Nucleus accumbens (tissue), 56 donors: ENCODE results near the gene NLGN1.

Source experiments
- DNase-seq, 56 donors: peaks; one replicate each; lab custom pipeline; 2025; lab: John Stamatoyannopoulos, UW

Gene NLGN1

GRCh38 chr3:173703771-173704170 is 306.2 kb downstream of the NLGN1 start:
- no peak for DNase-seq

GRCh38 chr3:173706630-173707029 is 309.1 kb downstream of the NLGN1 start:
- DNase-seq = no peak

- DNase-seq = no peak
Measured at GRCh38 chr3:173708191-173708590, 310.6 kb downstream of the NLGN1 start.

GRCh38 chr3:173709026-173709425 is 311.5 kb downstream of the NLGN1 start:
- no peak for DNase-seq

GRCh38 chr3:173711619-173712018 is 314.1 kb downstream of the NLGN1 start:
- DNase-seq = no peak

GRCh38 chr3:173719585-173719984 is 322.0 kb downstream of the NLGN1 start:
- DNase-seq = no peak

- no peak for DNase-seq
Measured at GRCh38 chr3:173725507-173725906, 328.0 kb downstream of the NLGN1 start.

GRCh38 chr3:173730391-173730790 is 332.8 kb downstream of the NLGN1 start:
- no peak for DNase-seq

- peak in 8 of 56 donors; percentile 1 to 13 (median 6) for DNase-seq
Measured at GRCh38 chr3:173732237-173732636, 334.7 kb downstream of the NLGN1 start.

GRCh38 chr3:173733029-173733652 is 335.6 kb downstream of the NLGN1 start:
- DNase-seq = peak in 6 of 56 donors; percentile 1 to 50 (median 2)

- no peak for DNase-seq
Measured at GRCh38 chr3:173734473-173734872, 336.9 kb downstream of the NLGN1 start.

GRCh38 chr3:173734895-173735294 is 337.4 kb downstream of the NLGN1 start:
- no peak for DNase-seq

GRCh38 chr3:173735841-173736240 is 338.3 kb downstream of the NLGN1 start:
- DNase-seq = no peak

GRCh38 chr3:173737167-173737808 is 339.7 kb downstream of the NLGN1 start:
- no peak for DNase-seq

GRCh38 chr3:173739726-173740125 is 342.2 kb downstream of the NLGN1 start:
- no peak for DNase-seq

GRCh38 chr3:173742491-173742890 is 344.9 kb downstream of the NLGN1 start:
- DNase-seq = no peak

- DNase-seq = no peak
Measured at GRCh38 chr3:173743111-173743510, 345.6 kb downstream of the NLGN1 start.

GRCh38 chr3:173743516-173743915 is 346.0 kb downstream of the NLGN1 start:
- DNase-seq = no peak

GRCh38 chr3:173744479-173744878 is 346.9 kb downstream of the NLGN1 start:
- no peak for DNase-seq

GRCh38 chr3:173744895-173745294 is 347.4 kb downstream of the NLGN1 start:
- DNase-seq = no peak

- DNase-seq = no peak
Measured at GRCh38 chr3:173745952-173746682, 348.6 kb downstream of the NLGN1 start.

GRCh38 chr3:173747427-173747826 is 349.9 kb downstream of the NLGN1 start:
- no peak for DNase-seq
